ENCODE measurements around the gene GRIP2. TPM values are rescaled to one million over a fixed set of nuclear protein-coding genes. Genes with fewer than 3 reads are reported as not detected.

The GRIP2 gene
- polyA plus RNA-seq, 3 donors = not detected

GRCh38 chr3:14514323-14514720, 25.8 kb downstream of the GRIP2 start:
- no peaks in the 10 kb centered on the region for H3K4me1 ChIP-seq (ENCODE audit: control insufficient read depth in 1 of 2, insufficient read depth in 2 of 2, low read length in 2 of 2)
- Mint-ChIP-seq H3K9me3 (peaks cover 0 to 2% (median 0%) of the 10 kb centered on the region in 7 donors), H3K27me3 (ENCODE audit: low read depth in 3 of 3) (peaks cover 2 to 5% (median 2%) of the 10 kb centered on the region in 3 donors), H3K36me3 (no peaks in the 10 kb centered on the region), H3K4me3 (no peak overlapping the region), H3K4me1 (no peaks in the 10 kb centered on the region), H3K27ac (no peak overlapping the region)
- H3K27ac ChIP-seq (ENCODE audit: low read depth in 1 of 2, low read length in 2 of 2) = no peak overlapping the region
- TF ChIP-seq CTCF (IDR thresholded peaks at IDR 0.05) = no peak
- H3K27me3 ChIP-seq (ENCODE audit: control insufficient read depth in 2 of 2, insufficient read depth in 2 of 2, low read length in 2 of 2) = no peaks in the 10 kb centered on the region
- no peak overlapping the region for H2AFZ ChIP-seq (ENCODE audit: insufficient read depth, low read depth, low read length, poor library complexity, severe bottlenecking)
- intact Hi-C loops (cut with micrococcal nuclease) = no loop called here
- H3K9me3 ChIP-seq (replicated peaks in 1 of 2; ENCODE audit: control insufficient read depth in 1 of 2, insufficient read depth in 1 of 2, low read length in 2 of 2) = no peaks in the 10 kb centered on the region
- no peaks in the 10 kb centered on the region for H4K20me1 ChIP-seq (ENCODE audit: insufficient read depth, low read length)
- WGBS (ENCODE audit: insufficient coverage) = 91% methylated on average over 14 of the region's 17 CpGs
- H3K36me3 ChIP-seq (replicated peaks in 1 of 2; ENCODE audit: control insufficient read depth in 1 of 2, insufficient read depth in 2 of 2, low read length in 2 of 2) = no peaks in the 10 kb centered on the region
- H3K79me2 ChIP-seq (ENCODE audit: insufficient read depth, low read length) = no peaks in the 10 kb centered on the region
- H3K4me2 ChIP-seq (replicated peaks; ENCODE audit: extremely low read depth, low read length, poor library complexity, severe bottlenecking) = no peak overlapping the region
- no peak for DNase-seq
- H3K4me3 ChIP-seq (replicated peaks in 1 of 3; ENCODE audit: low read depth in 2 of 3, low read length in 3 of 3) = no peak overlapping the region
- no peak overlapping the region for H3K9ac ChIP-seq (ENCODE audit: insufficient read depth, low read length, poor library complexity, severe bottlenecking)

DNA sequence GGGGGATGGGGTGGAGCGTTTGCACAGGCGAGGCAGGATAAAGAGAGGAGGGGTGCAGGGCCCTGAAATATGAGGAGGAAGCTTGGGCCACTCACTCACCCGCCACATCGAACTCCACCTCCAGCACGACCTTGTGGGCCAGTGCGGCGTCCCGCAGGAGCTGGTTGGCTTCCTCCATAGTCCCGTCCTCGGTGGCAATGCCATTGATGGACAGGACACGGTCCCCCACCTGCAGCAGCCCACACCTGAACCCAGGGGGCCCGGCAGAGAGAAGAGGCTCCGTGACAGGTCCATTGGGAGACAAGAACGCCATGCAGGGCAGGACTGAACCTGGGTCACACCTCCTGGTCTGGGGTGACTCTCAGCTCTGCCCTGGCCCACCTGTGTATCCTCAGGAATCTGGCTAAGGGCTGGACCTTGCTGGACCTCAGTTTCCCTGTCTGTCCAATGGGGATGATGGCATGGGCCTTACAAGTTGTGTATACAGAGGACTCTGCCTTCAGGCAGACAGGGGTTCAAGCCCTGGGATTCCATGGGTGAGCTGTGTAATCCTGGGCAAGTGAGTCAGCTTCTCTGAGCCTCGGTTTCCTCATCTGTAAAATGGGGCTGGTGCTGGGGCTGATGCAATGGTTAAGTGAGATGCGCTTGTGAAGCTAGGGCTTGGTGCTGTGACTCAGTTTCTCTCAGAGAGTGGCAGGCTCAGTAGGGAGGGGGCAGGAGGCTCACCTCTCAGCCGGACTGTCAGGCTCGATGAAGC, 26.4 kb downstream of the GRIP2 start:
- Mint-ChIP-seq H3K4me1 (no peaks in the 10 kb centered on the region), H3K27me3 (ENCODE audit: low read depth in 3 of 3) (peaks cover 2 to 5% (median 3%) of the 10 kb centered on the region in 3 donors), H3K9me3 (peaks cover 0 to 2% (median 0%) of the 10 kb centered on the region in 7 donors), H3K4me3 (no peak overlapping the region), H3K36me3 (no peaks in the 10 kb centered on the region), H3K27ac (no peak overlapping the region)
- Histone ChIP-seq H3K79me2 (ENCODE audit: insufficient read depth, low read length) (no peaks in the 10 kb centered on the region), H2AFZ (ENCODE audit: insufficient read depth, low read depth, low read length, poor library complexity, severe bottlenecking) (no peak overlapping the region), H3K4me1 (ENCODE audit: control insufficient read depth in 1 of 2, insufficient read depth in 2 of 2, low read length in 2 of 2) (no peaks in the 10 kb centered on the region), H3K9ac (ENCODE audit: insufficient read depth, low read length, poor library complexity, severe bottlenecking) (no peak overlapping the region), H3K36me3 (replicated peaks in 1 of 2; ENCODE audit: control insufficient read depth in 1 of 2, insufficient read depth in 2 of 2, low read length in 2 of 2) (no peaks in the 10 kb centered on the region), H3K27ac (ENCODE audit: low read depth in 1 of 2, low read length in 2 of 2) (no peak overlapping the region), H3K27me3 (ENCODE audit: control insufficient read depth in 2 of 2, insufficient read depth in 2 of 2, low read length in 2 of 2) (no peaks in the 10 kb centered on the region), H3K4me2 (replicated peaks; ENCODE audit: extremely low read depth, low read length, poor library complexity, severe bottlenecking) (no peak overlapping the region), H3K4me3 (replicated peaks in 1 of 3; ENCODE audit: low read depth in 2 of 3, low read length in 3 of 3) (no peak overlapping the region), H4K20me1 (ENCODE audit: insufficient read depth, low read length) (no peaks in the 10 kb centered on the region), H3K9me3 (replicated peaks in 1 of 2; ENCODE audit: control insufficient read depth in 1 of 2, insufficient read depth in 1 of 2, low read length in 2 of 2) (no peaks in the 10 kb centered on the region)
- DNase-seq = no peak
- TF ChIP-seq CTCF (IDR thresholded peaks at IDR 0.05) = no peak
- intact Hi-C loops (cut with micrococcal nuclease) = no loop called here
- 90% methylated on average over 14 of the region's 18 CpGs for WGBS (ENCODE audit: insufficient coverage)

All from CD14-positive monocyte (primary cell).